ENCODE data around the gene NDRG2. TPM values are rescaled to one million over a fixed set of nuclear protein-coding genes. Genes with fewer than 3 reads are reported as not detected.
A peak's percentile ranks its signal among the peaks of the same experiment; 100 is the strongest.
"Not testable (repeated sequence)": the region's sequence is repeated elsewhere in the genome, so short reads cannot be mapped to it uniquely, and the experiment has no call there.

Gene NDRG2
- total and polyA plus RNA-seq, 4 experiments from 2014 or later, result 26.9 to 34.5 (median 32.2) TPM

DNA sequence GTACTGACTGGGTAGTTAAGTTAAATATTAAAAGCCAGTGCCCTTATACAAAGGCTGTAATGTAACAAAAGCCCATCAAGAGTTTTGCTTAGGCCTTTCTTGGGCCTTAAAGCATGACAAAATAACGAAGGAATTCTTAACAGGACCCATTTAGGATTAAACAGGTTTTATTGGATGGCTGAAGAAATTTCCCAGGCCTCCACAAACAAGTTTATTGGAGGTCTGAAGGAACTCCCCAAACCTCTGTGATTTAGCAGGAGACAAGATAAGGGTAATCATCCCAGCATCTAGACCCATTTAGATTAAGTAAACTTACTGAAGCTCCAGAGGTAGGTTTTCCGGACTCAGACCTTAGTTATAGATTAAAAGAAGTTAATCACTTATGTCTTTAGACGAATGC is 15.1 kb downstream of the NDRG2 start:
- H3K4me3 Mint-ChIP-seq; intact Hi-C loops (cut with micrococcal nuclease); H3K27ac ChIP-seq (ENCODE audit: low read depth, low read length); H3K36me3 ChIP-seq (ENCODE audit: insufficient read depth, low read length); POLR2A ChIA-PET (ENCODE audit: partially characterized antibody); H3K4me3 ChIP-seq (ENCODE audit: low read length in 2 of 2); DNase-seq; H3K4me1 Mint-ChIP-seq; H3K9me3 Mint-ChIP-seq; H3K36me3 Mint-ChIP-seq; H3K27me3 Mint-ChIP-seq; H3K27ac Mint-ChIP-seq; H3K9me3 ChIP-seq (ENCODE audit: control insufficient read depth in 1 of 2, low read length in 2 of 2); H3K4me1 ChIP-seq (ENCODE audit: insufficient read depth, low read length); H3K27me3 ChIP-seq (ENCODE audit: insufficient read depth, low read length): not testable (repeated sequence)
- CTCF ChIA-PET (ENCODE audit: partially characterized antibody), result interaction anchor here (14.6 to 15.6 kb wide), 2 partner anchors 32 to 96 kb away, joined by 349 to 399 read pairs; partner anchors contain the start of genes RNASE7 and TMEM253

- Mint-ChIP-seq H3K4me3 (no peak overlapping the region), H3K4me1 (no peaks in the 10 kb centered on the region), H3K36me3 (no peaks in the 10 kb centered on the region), H3K9me3 (no peaks in the 10 kb centered on the region), H3K27ac (no peak overlapping the region), H3K27me3 (no peaks in the 10 kb centered on the region)
- no peak overlapping the region for H3K27ac ChIP-seq (ENCODE audit: low read depth, low read length)
- H3K9me3 ChIP-seq (ENCODE audit: control insufficient read depth in 1 of 2, low read length in 2 of 2), result no peaks in the 10 kb centered on the region
- no peak for DNase-seq
- no peaks in the 10 kb centered on the region for H3K36me3 ChIP-seq (ENCODE audit: insufficient read depth, low read length)
- H3K4me1 ChIP-seq (ENCODE audit: insufficient read depth, low read length), result no peaks in the 10 kb centered on the region
- ChIA-PET CTCF (ENCODE audit: partially characterized antibody) (interaction anchor here (1.0 to 6.7 kb wide), 5 partner anchors 8 to 101 kb away, joined by 3 to 57 read pairs (median 4); no protein-coding TSS in a partner anchor), POLR2A (ENCODE audit: partially characterized antibody) (no interaction called here)
- H3K4me3 ChIP-seq (ENCODE audit: low read length in 2 of 2), result no peak overlapping the region
- intact Hi-C loops (cut with micrococcal nuclease), result no loop called here
- no peaks in the 10 kb centered on the region for H3K27me3 ChIP-seq (ENCODE audit: insufficient read depth, low read length)
Measured at GRCh38 chr14:21003788-21004346, 21.0 kb downstream of the NDRG2 start.

- no peak overlapping the region for H3K27ac Mint-ChIP-seq
- CTCF ChIA-PET (ENCODE audit: partially characterized antibody), result interaction anchor here (1.5 to 6.7 kb wide), 2 partner anchors 9 to 13 kb away, joined by 8 to 57 read pairs; no protein-coding TSS in a partner anchor
Measured at GRCh38 chr14:21001218-21001617, 23.6 kb downstream of the NDRG2 start.

DNA sequence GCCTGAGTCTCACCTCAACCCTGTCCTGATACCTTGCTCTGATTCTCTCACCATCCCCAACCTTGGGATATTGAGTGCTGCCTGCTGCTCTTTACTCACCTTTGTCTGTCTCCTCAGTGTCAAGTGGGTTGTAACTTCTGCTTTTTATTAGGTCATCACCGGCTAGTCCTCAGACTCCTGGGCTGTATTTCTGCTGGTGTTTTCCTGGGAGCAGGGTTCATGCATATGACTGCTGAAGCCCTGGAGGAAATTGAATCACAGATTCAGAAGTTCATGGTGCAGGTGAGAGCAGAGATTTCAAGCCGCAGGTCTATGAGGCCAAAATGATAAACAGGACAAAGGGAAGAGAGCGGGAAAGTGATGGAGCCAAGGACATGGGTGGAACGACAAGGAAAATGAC is 25.3 kb downstream of the NDRG2 start:
- CTCF ChIA-PET (ENCODE audit: partially characterized antibody), result interaction anchor here (0.8 to 4.5 kb wide), 3 partner anchors 12 to 97 kb away, joined by 5 to 21 read pairs (median 17); no protein-coding TSS in a partner anchor
- intact Hi-C loops (cut with micrococcal nuclease), result no loop called here

More at GRCh38 chr14:21001218-21001617, 23.6 kb downstream of the NDRG2 start:
- peaks cover 7 to 13% (median 10%) of the 10 kb centered on the region in 4 donors for H3K4me1 Mint-ChIP-seq
- H3K4me1 ChIP-seq (ENCODE audit: insufficient read depth, low read length), result no peaks in the 10 kb centered on the region
- no peaks in the 10 kb centered on the region for H3K27me3 Mint-ChIP-seq
- H3K36me3 ChIP-seq (ENCODE audit: insufficient read depth, low read length), result peaks cover 5% of the 10 kb centered on the region
- no peak for DNase-seq
- no peaks in the 10 kb centered on the region for H3K27me3 ChIP-seq (ENCODE audit: insufficient read depth, low read length)
- H3K9me3 ChIP-seq (ENCODE audit: control insufficient read depth in 1 of 2, low read length in 2 of 2), result no peaks in the 10 kb centered on the region
- H3K36me3 Mint-ChIP-seq, result peaks cover 6 to 20% of the 10 kb centered on the region in 2 donors
- intact Hi-C loops (cut with micrococcal nuclease), result no loop called here
- POLR2A ChIA-PET (ENCODE audit: partially characterized antibody), result no interaction called here
- no peak overlapping the region for H3K4me3 Mint-ChIP-seq
- no peaks in the 10 kb centered on the region for H3K9me3 Mint-ChIP-seq
- H3K4me3 ChIP-seq (ENCODE audit: low read length in 2 of 2), result no peak overlapping the region
- H3K27ac ChIP-seq (ENCODE audit: low read depth, low read length), result no peak overlapping the region

DNA sequence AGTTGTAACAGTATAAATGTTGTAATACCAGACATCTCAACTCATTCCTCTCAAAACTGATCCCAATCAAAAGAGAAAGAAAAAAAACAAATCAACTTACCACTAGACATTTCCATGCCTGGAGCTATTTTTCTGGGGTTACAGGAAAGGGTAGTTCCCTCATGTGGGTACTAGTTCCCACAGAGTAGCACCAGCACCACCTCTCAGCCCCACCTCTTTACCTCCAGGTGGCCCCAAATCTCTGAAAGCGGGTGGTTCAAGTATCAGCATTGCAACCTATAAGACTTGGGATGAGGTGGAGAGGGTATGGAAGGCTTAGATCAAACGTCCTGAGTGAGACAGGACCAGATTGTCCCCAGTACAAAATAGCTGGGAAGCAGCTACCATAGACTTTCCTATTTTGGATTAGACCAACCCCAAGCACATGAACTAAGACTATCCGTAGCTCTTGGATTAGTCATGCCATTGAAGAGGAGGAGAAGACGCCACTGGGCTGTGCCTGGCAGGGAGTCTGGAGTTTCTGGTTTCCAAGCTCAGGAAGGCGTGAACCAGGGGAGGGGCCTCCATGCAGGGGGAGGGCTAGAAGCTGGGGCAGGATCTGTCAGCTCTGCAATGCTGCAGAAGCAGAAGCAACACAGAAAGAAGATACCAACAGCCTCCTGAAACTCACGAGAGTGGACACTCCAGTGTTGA is 26.0 kb downstream of the NDRG2 start, which contains the start of gene SLC39A2:
TSS of gene SLC39A2 (plus strand) at position 620 of the 693 bp plus-strand sequence. CDS start 154 bp downstream, outside the sequence.
- POLR2A ChIA-PET (ENCODE audit: partially characterized antibody), result no interaction called here
- no peaks in the 10 kb centered on the region for H3K9me3 ChIP-seq (ENCODE audit: control insufficient read depth in 1 of 2, low read length in 2 of 2)
- no peaks in the 10 kb centered on the region for H3K27me3 ChIP-seq (ENCODE audit: insufficient read depth, low read length)
- H3K27ac ChIP-seq (ENCODE audit: low read depth, low read length), result no peak within 1 kb of the TSS
- H3K27ac Mint-ChIP-seq, result peak within 1 kb of the TSS in 4 of 7 donors; percentile 54 to 92 (median 74)
- H3K9me3 Mint-ChIP-seq, result no peaks in the 10 kb centered on the region
- H3K4me1 ChIP-seq (ENCODE audit: insufficient read depth, low read length), result no peaks in the 10 kb centered on the region
- intact Hi-C loops (cut with micrococcal nuclease), result no loop called here
- no peak for DNase-seq
- H3K36me3 ChIP-seq (ENCODE audit: insufficient read depth, low read length), result peaks cover 29% of the 10 kb centered on the region
- no peak within 1 kb of the TSS for H3K4me3 ChIP-seq (ENCODE audit: low read length in 2 of 2)
- H3K4me3 Mint-ChIP-seq, result no peak within 1 kb of the TSS
- H3K36me3 Mint-ChIP-seq, result peaks cover 28 to 42% of the 10 kb centered on the region in 2 donors
- H3K27me3 Mint-ChIP-seq, result no peaks in the 10 kb centered on the region
- CTCF ChIA-PET (ENCODE audit: partially characterized antibody), result interaction anchor here (0.8 to 4.5 kb wide), 4 partner anchors 13 to 98 kb away, joined by 5 to 21 read pairs (median 15); no protein-coding TSS in a partner anchor
- peaks cover 7 to 17% (median 11%) of the 10 kb centered on the region in 4 donors for H3K4me1 Mint-ChIP-seq

More for the DNA sequence above, 25.3 kb downstream of the NDRG2 start:
- H3K9me3 Mint-ChIP-seq, result no peaks in the 10 kb centered on the region
- peak overlapping the region in 3 of 7 donors; percentile 26 to 92 (median 90) for H3K27ac Mint-ChIP-seq
- H3K36me3 ChIP-seq (ENCODE audit: insufficient read depth, low read length), result peaks cover 21% of the 10 kb centered on the region
- H3K27ac ChIP-seq (ENCODE audit: low read depth, low read length), result no peak overlapping the region
- H3K9me3 ChIP-seq (ENCODE audit: control insufficient read depth in 1 of 2, low read length in 2 of 2), result no peaks in the 10 kb centered on the region
- no peak for DNase-seq
- no peaks in the 10 kb centered on the region for H3K27me3 Mint-ChIP-seq
- H3K4me3 ChIP-seq (ENCODE audit: low read length in 2 of 2), result no peak overlapping the region
- peaks cover 7 to 17% (median 11%) of the 10 kb centered on the region in 4 donors for H3K4me1 Mint-ChIP-seq
- no peak overlapping the region for H3K4me3 Mint-ChIP-seq
- H3K4me1 ChIP-seq (ENCODE audit: insufficient read depth, low read length), result no peaks in the 10 kb centered on the region
- H3K27me3 ChIP-seq (ENCODE audit: insufficient read depth, low read length), result no peaks in the 10 kb centered on the region
- peaks cover 22 to 36% of the 10 kb centered on the region in 2 donors for H3K36me3 Mint-ChIP-seq
- POLR2A ChIA-PET (ENCODE audit: partially characterized antibody), result no interaction called here

DNA sequence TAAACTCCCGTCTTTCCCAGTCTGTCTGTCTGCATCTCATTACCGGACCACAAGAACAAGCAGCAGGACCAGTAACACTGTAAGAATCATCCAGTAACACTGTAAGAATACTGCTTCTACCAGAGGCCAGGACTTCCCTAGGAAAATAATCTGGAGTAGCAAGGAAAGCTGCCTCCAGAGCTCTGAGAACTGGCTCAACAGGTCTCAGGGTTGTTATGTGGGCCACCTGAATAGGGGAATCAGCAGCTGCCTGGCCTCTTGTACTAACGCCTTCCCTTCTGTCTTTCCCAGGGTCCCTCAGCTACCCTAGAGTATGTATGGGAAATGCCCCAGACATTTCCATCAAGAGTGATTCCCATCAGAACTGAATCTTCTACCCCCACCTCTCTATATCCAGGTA is 26.7 kb downstream of the NDRG2 start:
- DNase-seq, result no peak
- H3K9me3 Mint-ChIP-seq, result no peaks in the 10 kb centered on the region
- no peaks in the 10 kb centered on the region for H3K27me3 Mint-ChIP-seq
- H3K9me3 ChIP-seq (ENCODE audit: control insufficient read depth in 1 of 2, low read length in 2 of 2), result no peaks in the 10 kb centered on the region
- H3K27ac ChIP-seq (ENCODE audit: low read depth, low read length), result no peak overlapping the region
- H3K4me1 ChIP-seq (ENCODE audit: insufficient read depth, low read length), result no peaks in the 10 kb centered on the region
- H3K4me3 Mint-ChIP-seq, result no peak overlapping the region
- CTCF ChIA-PET (ENCODE audit: partially characterized antibody), result interaction anchor here (0.6 to 4.5 kb wide), 4 partner anchors 10 to 27 kb away, joined by 3 to 21 read pairs (median 15); no protein-coding TSS in a partner anchor
- intact Hi-C loops (cut with micrococcal nuclease), result no loop called here
- peaks cover 7 to 17% (median 11%) of the 10 kb centered on the region in 4 donors for H3K4me1 Mint-ChIP-seq
- no peak overlapping the region for H3K4me3 ChIP-seq (ENCODE audit: low read length in 2 of 2)
- peaks cover 31% of the 10 kb centered on the region for H3K36me3 ChIP-seq (ENCODE audit: insufficient read depth, low read length)
- POLR2A ChIA-PET (ENCODE audit: partially characterized antibody), result interaction anchor here (0.6 kb wide), 1 partner anchor 17 kb away, joined by 3 read pairs; no protein-coding TSS in a partner anchor
- peaks cover 31 to 45% of the 10 kb centered on the region in 2 donors for H3K36me3 Mint-ChIP-seq
- H3K27me3 ChIP-seq (ENCODE audit: insufficient read depth, low read length), result no peaks in the 10 kb centered on the region
- peak overlapping the region in 4 of 7 donors; percentile 25 to 57 (median 40) for H3K27ac Mint-ChIP-seq

DNA sequence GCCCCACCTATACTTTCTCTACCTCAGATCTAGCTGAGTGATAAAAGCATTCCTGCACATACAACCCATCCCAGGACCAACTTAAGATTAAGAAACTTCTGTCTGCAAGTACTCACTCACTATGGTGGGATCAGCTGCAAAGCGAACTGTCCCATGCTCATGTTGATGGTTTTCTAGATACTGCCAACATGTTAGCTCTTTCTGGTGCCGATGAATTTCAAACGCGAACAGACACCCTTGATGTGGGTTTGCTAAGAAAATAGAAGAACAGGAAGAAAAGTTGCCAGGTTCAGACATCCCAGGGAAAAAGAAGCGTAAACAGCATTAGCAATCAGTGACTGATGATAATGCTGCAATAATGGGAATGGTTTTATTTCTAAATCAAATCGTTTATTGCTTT is 27.3 kb downstream of the NDRG2 start:
- H3K27ac ChIP-seq (ENCODE audit: low read depth, low read length), result no peak overlapping the region
- peaks cover 37% of the 10 kb centered on the region for H3K36me3 ChIP-seq (ENCODE audit: insufficient read depth, low read length)
- H3K4me3 Mint-ChIP-seq, result peak overlapping the region in 1 of 8 donors; percentile 14
- H3K36me3 Mint-ChIP-seq, result peaks cover 36 to 51% of the 10 kb centered on the region in 2 donors
- no peak for DNase-seq
- H3K27me3 Mint-ChIP-seq, result no peaks in the 10 kb centered on the region
- H3K27me3 ChIP-seq (ENCODE audit: insufficient read depth, low read length), result no peaks in the 10 kb centered on the region
- no peak overlapping the region for H3K4me3 ChIP-seq (ENCODE audit: low read length in 2 of 2)
- H3K9me3 Mint-ChIP-seq, result no peaks in the 10 kb centered on the region
- ChIA-PET POLR2A (ENCODE audit: partially characterized antibody) (interaction anchor here (0.6 kb wide), 1 partner anchor 17 kb away, joined by 3 read pairs; no protein-coding TSS in a partner anchor), CTCF (ENCODE audit: partially characterized antibody) (interaction anchor here (0.6 to 4.5 kb wide), 4 partner anchors 11 to 26 kb away, joined by 3 to 21 read pairs (median 15); no protein-coding TSS in a partner anchor)
- H3K9me3 ChIP-seq (ENCODE audit: control insufficient read depth in 1 of 2, low read length in 2 of 2), result no peaks in the 10 kb centered on the region
- intact Hi-C loops (cut with micrococcal nuclease), result no loop called here
- peak overlapping the region in 2 of 7 donors; percentile 37 to 84 for H3K27ac Mint-ChIP-seq
- H3K4me1 Mint-ChIP-seq, result peaks cover 7 to 17% (median 13%) of the 10 kb centered on the region in 4 donors
- H3K4me1 ChIP-seq (ENCODE audit: insufficient read depth, low read length), result no peaks in the 10 kb centered on the region

Measured in CD4-positive, alpha-beta memory T cell (primary cell).